Measurements from ENCODE around the gene ACACA. TPM values are rescaled to one million over a fixed set of nuclear protein-coding genes. Genes with fewer than 3 reads are reported as not detected.

ACACA gene
- total RNA-seq, 4 donors from 2014 or later, result 40.5 to 64.1 (median 51.8) TPM

DNA sequence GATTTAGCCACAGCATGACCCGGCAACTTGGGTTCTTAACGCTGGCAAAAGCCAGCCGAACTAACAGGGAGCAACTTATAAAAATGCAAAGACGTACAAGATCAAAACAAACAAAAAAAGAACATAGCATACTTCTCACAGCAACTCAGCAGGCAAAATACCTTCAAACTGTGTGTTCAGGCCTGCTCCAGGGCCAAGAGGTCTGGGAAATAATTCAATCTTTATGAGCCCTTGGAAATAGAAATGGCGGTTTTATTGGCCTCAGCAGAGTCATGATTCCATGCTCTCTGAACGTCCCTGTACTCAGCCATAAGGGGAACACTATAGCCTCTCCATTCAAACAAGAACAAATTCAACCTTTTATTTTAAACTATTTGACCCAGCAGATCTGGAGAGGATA lies 132.2 kb downstream of the ACACA start:
- TF ChIP-seq, protein P1, sequence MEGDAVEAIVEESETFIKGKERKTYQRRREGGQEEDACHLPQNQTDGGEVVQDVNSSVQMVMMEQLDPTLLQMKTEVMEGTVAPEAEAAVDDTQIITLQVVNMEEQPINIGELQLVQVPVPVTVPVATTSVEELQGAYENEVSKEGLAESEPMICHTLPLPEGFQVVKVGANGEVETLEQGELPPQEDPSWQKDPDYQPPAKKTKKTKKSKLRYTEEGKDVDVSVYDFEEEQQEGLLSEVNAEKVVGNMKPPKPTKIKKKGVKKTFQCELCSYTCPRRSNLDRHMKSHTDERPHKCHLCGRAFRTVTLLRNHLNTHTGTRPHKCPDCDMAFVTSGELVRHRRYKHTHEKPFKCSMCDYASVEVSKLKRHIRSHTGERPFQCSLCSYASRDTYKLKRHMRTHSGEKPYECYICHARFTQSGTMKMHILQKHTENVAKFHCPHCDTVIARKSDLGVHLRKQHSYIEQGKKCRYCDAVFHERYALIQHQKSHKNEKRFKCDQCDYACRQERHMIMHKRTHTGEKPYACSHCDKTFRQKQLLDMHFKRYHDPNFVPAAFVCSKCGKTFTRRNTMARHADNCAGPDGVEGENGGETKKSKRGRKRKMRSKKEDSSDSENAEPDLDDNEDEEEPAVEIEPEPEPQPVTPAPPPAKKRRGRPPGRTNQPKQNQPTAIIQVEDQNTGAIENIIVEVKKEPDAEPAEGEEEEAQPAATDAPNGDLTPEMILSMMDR (IDR thresholded peaks at IDR 0.05), result no peak
- TF ChIP-seq EP300 (IDR thresholded peaks at IDR 0.05), result no peak
- TF ChIP-seq POLR2AphosphoS5 (IDR thresholded peaks at IDR 0.05), result no peak
- TF ChIP-seq POLR2A (IDR thresholded peaks at IDR 0.05), result no peak
- H3K9me3 ChIP-seq, result no peaks in the 10 kb centered on the region
- H3K36me3 ChIP-seq, result peaks cover 0 to 51% of the 10 kb centered on the region in 2 donors
- WGBS, 2 donors (ENCODE audit: low coverage in 1 of 2), result 84 to 88% methylated on average over 4 to 5 of the region's 6 CpGs
- no peak for ATAC-seq
- H3K4me3 ChIP-seq, result no peak overlapping the region
- H3K27ac ChIP-seq, result no peak overlapping the region
- H3K4me1 ChIP-seq, result no peaks in the 10 kb centered on the region
- H3K27me3 ChIP-seq, result no peaks in the 10 kb centered on the region

DNA sequence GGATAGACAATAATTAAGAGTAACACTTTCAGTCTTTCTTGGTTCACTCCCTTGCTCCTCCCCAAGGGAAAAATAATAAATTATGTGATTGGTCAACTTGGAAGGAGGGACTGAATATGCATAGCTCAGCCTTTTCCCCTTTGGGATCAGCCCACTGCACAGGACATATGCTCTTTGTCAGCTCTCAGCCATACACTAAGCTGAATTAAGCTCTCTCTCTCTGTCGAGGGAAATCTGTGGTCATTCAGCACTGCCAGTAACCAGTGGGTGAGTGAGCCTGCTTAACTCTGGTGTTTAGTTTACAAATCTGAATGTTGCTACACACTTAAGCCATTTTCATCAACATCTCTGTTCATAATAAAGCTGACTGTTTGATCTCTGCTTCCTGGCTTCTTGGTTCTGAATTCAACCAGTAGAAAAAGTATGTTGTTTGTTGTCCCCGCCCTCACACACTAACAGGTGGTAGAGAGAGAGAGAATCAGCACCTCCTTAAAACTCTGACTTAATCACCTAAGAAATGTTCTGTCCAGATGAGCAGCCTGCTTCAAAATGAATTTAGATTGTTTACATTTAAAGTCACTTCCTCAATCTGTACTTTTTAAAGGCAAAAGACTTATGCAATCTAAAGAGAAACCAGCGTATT lies 133.1 kb downstream of the ACACA start:
- ATAC-seq, result no peak
- 50 to 53% methylated on average over 3 of the region's 3 CpGs for WGBS, 2 donors (ENCODE audit: low coverage in 1 of 2)
- TF ChIP-seq POLR2AphosphoS5 (IDR thresholded peaks at IDR 0.05) (peak; percentile 41), POLR2A (IDR thresholded peaks at IDR 0.05) (no peak)
- TF ChIP-seq, protein P1 (IDR thresholded peaks at IDR 0.05), result no peak

DNA sequence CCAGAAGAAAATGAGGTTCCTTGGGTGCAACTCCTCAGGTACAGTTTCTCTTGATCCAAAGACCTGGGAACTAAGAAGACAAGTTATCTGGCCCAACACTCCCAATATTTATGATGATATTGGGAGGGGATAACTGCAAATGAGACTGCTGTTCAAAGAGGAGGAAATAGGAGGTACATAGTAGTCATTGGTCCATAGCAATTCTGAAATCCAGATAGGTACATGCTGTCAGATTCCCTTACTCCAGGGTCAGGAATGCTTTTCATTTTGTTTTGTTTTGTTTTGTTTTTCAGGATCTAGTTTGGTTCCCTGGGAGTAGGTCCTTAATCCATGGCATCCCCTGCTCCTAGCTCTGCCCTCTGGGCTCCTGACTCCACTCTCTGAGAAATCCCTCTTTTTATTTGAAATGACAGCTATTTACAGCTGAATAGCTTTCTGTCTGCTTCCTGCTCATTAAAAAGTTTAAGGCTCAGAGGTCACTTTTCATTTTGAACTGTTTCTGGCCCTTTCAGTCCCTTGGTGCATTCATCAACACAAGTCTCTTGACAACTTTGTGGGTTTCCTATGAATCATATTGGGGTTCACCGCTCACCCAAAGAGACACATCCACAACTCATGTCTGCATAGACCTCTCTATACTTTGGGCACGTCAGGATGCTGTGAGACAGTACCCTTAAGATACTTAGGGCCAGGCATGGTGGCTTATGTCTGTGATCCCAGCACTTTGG lies 141.0 kb downstream of the ACACA start:
- no peak for TF ChIP-seq POLR2A (IDR thresholded peaks at IDR 0.05)
- TF ChIP-seq POLR2AphosphoS5 (IDR thresholded peaks at IDR 0.05), result no peak
- TF ChIP-seq EP300 (IDR thresholded peaks at IDR 0.05), result no peak
- TF ChIP-seq, protein P1 (IDR thresholded peaks at IDR 0.05), result no peak
- ATAC-seq, result no peak
- Histone ChIP-seq H3K9me3 (peaks cover 0 to 12% (median 0%) of the 10 kb centered on the region in 3 donors), H3K4me1 (no peaks in the 10 kb centered on the region), H3K36me3 (peaks cover 0 to 92% of the 10 kb centered on the region in 2 donors), H3K4me3 (no peak overlapping the region), H3K27ac (no peak overlapping the region), H3K27me3 (no peaks in the 10 kb centered on the region)
- WGBS, 2 donors (ENCODE audit: low coverage in 1 of 2), result 100% methylated on average over 2 of the region's 2 CpGs; no CpG with 5 or more reads in 1 of the 2 donors

More for the DNA sequence above, 133.1 kb downstream of the ACACA start:
- Histone ChIP-seq H3K4me1 (no peaks in the 10 kb centered on the region), H3K27me3 (no peaks in the 10 kb centered on the region), H3K9me3 (no peaks in the 10 kb centered on the region), H3K4me3 (no peak overlapping the region), H3K36me3 (peaks cover 0 to 57% of the 10 kb centered on the region in 2 donors), H3K27ac (no peak overlapping the region)

DNA sequence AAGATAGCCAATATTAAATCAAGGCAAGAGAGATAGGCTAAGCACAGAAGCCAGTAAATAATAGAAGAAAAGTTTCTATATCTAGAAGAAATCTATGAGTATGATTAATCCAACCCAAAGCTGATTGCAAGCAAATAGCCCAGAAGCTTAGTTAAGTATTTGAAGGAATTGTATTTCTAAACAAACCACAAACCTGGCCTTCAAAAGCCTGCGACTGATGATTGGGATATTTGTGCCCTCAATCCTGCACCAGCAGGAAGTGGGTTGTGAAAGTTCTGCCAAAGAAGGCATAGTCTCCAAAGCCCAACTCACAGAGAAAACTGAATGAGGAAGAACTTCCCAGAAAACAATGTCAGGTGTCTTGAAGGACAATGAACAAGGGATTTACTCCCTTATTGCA lies 145.3 kb downstream of the ACACA start:
- TF ChIP-seq, protein P1 (IDR thresholded peaks at IDR 0.05), result no peak
- TF ChIP-seq POLR2AphosphoS5 (IDR thresholded peaks at IDR 0.05) (no peak), POLR2A (IDR thresholded peaks at IDR 0.05) (no peak), EP300 (IDR thresholded peaks at IDR 0.05) (no peak)
- H3K27me3 ChIP-seq, result no peaks in the 10 kb centered on the region
- H3K4me1 ChIP-seq, result no peaks in the 10 kb centered on the region
- peaks cover 0 to 12% (median 0%) of the 10 kb centered on the region in 3 donors for H3K9me3 ChIP-seq
- no peak overlapping the region for H3K27ac ChIP-seq
- 70% methylated on average over 1 of the region's 1 CpG; no CpG with 5 or more reads in 1 of the 2 donors for WGBS, 2 donors (ENCODE audit: low coverage in 1 of 2)
- no peak for ATAC-seq
- H3K4me3 ChIP-seq, result no peak overlapping the region
- H3K36me3 ChIP-seq, result peaks cover 3 to 89% of the 10 kb centered on the region in 2 donors
